Small intestine (tissue), 7 donors: ENCODE measurements around the gene DEF6. TPM values are rescaled to one million over a fixed set of nuclear protein-coding genes. Genes with fewer than 3 reads are reported as not detected.
"Not testable (repeated sequence)": the region's sequence is repeated elsewhere in the genome, so short reads cannot be mapped to it uniquely, and the experiment has no call there.

Experiments
- DNase-seq, 2 donors: peaks; one replicate each; pipeline versions ENCODE4 v3.0.0 to v3.0.0-alpha.2; 2013
- FAIRE-seq: peaks from 2 replicates; lab custom pipeline; 2012; peaks lifted over from hg19 to GRCh38; lab: Jason Lieb, UNC
- H3K27ac ChIP-seq, 3 donors: one replicate each; pipeline ENCODE4 v1.5.1; 2013; ENCODE audit warnings: low read length in 2 of 3, mild to moderate bottlenecking in 2 of 3, control low read depth in 1 of 3, inconsistent platforms in 1 of 3, low read depth in 1 of 3, moderate library complexity in 1 of 3
- H3K27me3 ChIP-seq, 3 donors: one replicate each; pipeline ENCODE4 v1.6.1; 2013; ENCODE audit warnings: low read length in 3 of 3, inconsistent platforms in 1 of 3; ENCODE audit not compliant: control insufficient read depth in 3 of 3, insufficient read depth in 3 of 3
- H3K36me3 ChIP-seq, 3 donors: one replicate each; pipeline ENCODE4 v1.6.1; 2013; ENCODE audit warnings: low read length in 3 of 3, inconsistent platforms in 1 of 3, low read depth in 1 of 3, mild to moderate bottlenecking in 1 of 3, moderate library complexity in 1 of 3; ENCODE audit not compliant: control insufficient read depth in 3 of 3, insufficient read depth in 2 of 3
- H3K4me1 ChIP-seq, 3 donors: one replicate each; pipeline ENCODE4 v1.6.1; 2013; ENCODE audit warnings: low read length in 2 of 3, inconsistent platforms in 1 of 3, low read depth in 1 of 3, mild to moderate bottlenecking in 1 of 3, moderate library complexity in 1 of 3; ENCODE audit not compliant: control insufficient read depth in 3 of 3, insufficient read depth in 2 of 3
- H3K4me3 ChIP-seq, 3 donors: one replicate each; pipeline ENCODE4 v1.5.1; 2013; ENCODE audit warnings: low read length in 3 of 3, control low read depth in 1 of 3, inconsistent platforms in 1 of 3, low read depth in 1 of 3, mild to moderate bottlenecking in 1 of 3, moderate library complexity in 1 of 3
- H3K9me3 ChIP-seq, 2 donors: one replicate each; pipeline ENCODE4 v1.6.1; 2013; ENCODE audit warnings: low read depth in 1 of 2, low read length in 1 of 2; ENCODE audit not compliant: control insufficient read depth in 2 of 2, insufficient read depth in 1 of 2
- WGBS, 3 donors: extraction: QIAGEN DNeasy Blood & Tissue Kit; methylation state at CpG; one replicate each; pipeline ENCODE4 v1.1.7; 2013; 5-methylcytosine and 5-hydroxymethylcytosine counted together
- polyA plus RNA-seq, 4 donors: library from polyadenylated mRNA; stranded (reverse) in 3 of 4; unstranded in 1 of 4; fragments of 200-250 nt in 3 of 4; fragments of 120-200 nt in 1 of 4; gene quantifications; one replicate each; pipeline versions ENCODE4 v1.2.1 to v1.2.3, GENCODE V29; 2013
- donor health status: healthy with polysubstance abuse.
- donor health status: control.
- donor health status: control.
- donor health status: Bipolar disorder and iron deficiency.
- donor health status: healthy.

Gene DEF6
- polyA plus RNA-seq, 4 donors, result 4.7 to 16.2 (median 12.3) TPM

DNA sequence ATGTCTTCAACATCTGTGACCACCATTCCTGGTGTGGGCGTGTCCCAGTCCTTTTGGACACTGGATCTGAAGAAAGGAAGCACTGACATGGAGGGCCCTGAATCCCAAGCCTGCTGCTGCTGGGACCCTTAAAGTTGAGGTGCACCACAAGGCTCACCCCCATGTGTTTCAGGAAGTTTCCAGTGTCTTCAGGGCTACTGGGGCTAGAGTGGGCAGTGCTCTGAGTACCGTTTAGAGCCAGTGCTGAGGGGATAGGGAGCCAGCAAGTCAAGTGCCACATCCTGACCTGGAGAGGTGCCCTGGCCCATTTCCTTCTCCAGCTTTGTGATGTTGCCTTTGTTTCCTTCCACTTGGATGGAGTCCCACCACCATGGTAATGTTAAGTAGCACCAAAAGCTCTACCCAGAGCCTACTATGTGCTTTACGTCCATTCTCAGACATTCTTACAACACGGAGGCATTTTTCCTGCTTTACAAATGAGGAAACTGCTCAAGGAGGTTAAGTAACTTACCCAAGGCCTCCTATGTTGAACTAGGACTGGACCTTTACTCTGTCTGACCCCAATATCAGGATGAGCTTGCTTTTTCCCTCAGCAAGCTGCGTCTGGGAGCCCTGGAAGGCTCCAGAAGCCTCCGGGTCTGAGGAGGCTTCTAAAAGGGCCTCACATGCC lies 552 bp upstream of the DEF6 start:
- Histone ChIP-seq H3K27me3 (no peaks in the 10 kb centered on the region), H3K4me3 (no peak overlapping the region), H3K27ac (peak overlapping the region in 1 of 3 donors; percentile 3), H3K36me3 (peaks cover 0 to 48% (median 7%) of the 10 kb centered on the region in 3 donors), H3K9me3 (no peaks in the 10 kb centered on the region), H3K4me1 (peaks cover 0 to 23% (median 0%) of the 10 kb centered on the region in 3 donors)
- no peak for FAIRE-seq
- 54 to 59% (median 56%) methylated on average over 6 of the region's 6 CpGs for WGBS, 3 donors
- DNase-seq, result no peak

DNA sequence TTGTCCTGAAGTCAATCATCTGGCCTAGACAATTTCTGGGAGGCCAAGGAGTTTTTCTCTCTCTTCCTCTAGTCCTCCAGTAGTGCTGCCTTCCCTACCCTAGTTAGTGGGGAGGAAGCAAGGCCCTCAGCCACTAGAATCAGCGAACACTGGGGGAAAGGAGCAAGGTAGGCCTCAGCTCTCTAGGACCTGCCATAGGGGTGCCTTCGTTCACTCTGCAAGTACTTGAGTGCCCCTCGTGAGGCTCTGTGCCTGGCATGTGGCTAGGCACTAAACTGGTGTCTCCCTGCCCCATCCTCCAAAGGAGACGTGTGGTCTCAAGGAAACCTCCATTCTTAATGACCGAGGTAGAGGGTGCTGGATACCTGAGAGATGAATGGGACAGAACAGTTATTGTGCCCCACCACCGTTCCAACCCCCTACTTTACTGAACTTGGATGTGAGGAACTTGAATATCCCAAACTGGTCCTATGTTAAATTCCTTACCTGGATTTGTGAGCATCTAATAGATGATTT lies 1.1 kb downstream of the DEF6 start:
- peak overlapping the region; percentile 43 to 55 (median 45) for H3K4me3 ChIP-seq
- 74 to 85% (median 82%) methylated on average over 6 of the region's 6 CpGs for WGBS, 3 donors
- peaks cover 0 to 32% (median under 1%) of the 10 kb centered on the region in 3 donors for H3K36me3 ChIP-seq
- H3K27me3 ChIP-seq, result no peaks in the 10 kb centered on the region
- DNase-seq (peak in 1 of 2 donors; percentile 15), FAIRE-seq (no peak)
- H3K9me3 ChIP-seq, result no peaks in the 10 kb centered on the region
- H3K27ac ChIP-seq, result peak overlapping the region in 2 of 3 donors; percentile 57 to 79
- H3K4me1 ChIP-seq, result peaks cover 0 to 39% (median 4%) of the 10 kb centered on the region in 3 donors

DNA sequence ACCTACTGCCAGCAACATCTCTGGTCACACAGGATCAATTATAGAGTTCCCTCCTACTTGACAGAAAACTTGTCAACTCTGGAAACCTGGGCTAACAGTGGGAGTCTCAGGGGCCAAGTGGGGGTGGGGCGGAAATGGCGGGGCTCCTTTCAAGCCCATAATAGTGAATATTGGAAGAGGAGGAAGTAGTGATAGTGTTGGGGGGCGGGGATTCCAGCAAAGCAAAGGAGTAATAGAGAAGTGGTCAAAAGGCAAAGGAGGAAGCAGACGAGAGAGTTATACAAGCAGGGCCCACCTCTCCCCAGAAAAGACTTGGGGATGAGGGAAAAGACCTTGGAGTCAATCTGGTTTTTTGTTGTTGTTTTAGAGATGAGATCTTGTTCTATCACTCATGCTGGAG lies 2.1 kb downstream of the DEF6 start:
- H3K36me3 ChIP-seq, result peaks cover 0 to 30% (median 0%) of the 10 kb centered on the region in 3 donors
- H3K9me3 ChIP-seq, result no peaks in the 10 kb centered on the region
- H3K4me3 ChIP-seq, result no peak overlapping the region
- DNase-seq, result peak; percentile 19 to 37
- whole genome bisulfite sequencing, 3 donors, result 58 to 65% (median 64%) methylated on average over 4 of the region's 4 CpGs
- peaks cover 0 to 44% (median 8%) of the 10 kb centered on the region in 3 donors for H3K4me1 ChIP-seq
- no peak for FAIRE-seq
- no peaks in the 10 kb centered on the region for H3K27me3 ChIP-seq
- H3K27ac ChIP-seq, result peak overlapping the region in 1 of 3 donors; percentile 57

DNA sequence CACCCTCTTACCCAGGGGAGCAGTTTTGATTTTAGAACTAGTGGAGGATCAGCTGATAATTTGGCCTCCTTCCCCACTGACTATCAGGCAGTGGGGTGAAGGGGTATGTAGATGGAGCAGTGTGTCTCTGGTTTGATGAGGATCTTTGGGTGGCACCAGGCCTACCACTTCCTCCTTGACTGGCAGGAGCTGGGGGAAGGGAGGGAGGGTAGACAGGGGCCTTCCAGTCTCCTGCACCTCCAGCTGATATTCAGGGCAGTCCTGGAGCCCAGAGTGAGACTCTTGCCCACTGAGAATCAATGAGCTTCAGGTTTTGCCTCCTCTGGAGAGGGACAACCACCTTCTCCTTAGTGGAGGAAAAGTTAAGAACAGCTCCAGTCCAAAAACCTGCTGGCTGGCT lies 3.2 kb downstream of the DEF6 start:
- Histone ChIP-seq H3K9me3 (no peaks in the 10 kb centered on the region), H3K4me3 (no peak overlapping the region), H3K27ac (peak overlapping the region in 2 of 3 donors; percentile 17 to 60), H3K4me1 (peaks cover 0 to 44% (median 8%) of the 10 kb centered on the region in 3 donors), H3K36me3 (peaks cover 0 to 19% (median 0%) of the 10 kb centered on the region in 3 donors), H3K27me3 (no peaks in the 10 kb centered on the region)
- DNase-seq (no peak), FAIRE-seq (no peak)

DNA sequence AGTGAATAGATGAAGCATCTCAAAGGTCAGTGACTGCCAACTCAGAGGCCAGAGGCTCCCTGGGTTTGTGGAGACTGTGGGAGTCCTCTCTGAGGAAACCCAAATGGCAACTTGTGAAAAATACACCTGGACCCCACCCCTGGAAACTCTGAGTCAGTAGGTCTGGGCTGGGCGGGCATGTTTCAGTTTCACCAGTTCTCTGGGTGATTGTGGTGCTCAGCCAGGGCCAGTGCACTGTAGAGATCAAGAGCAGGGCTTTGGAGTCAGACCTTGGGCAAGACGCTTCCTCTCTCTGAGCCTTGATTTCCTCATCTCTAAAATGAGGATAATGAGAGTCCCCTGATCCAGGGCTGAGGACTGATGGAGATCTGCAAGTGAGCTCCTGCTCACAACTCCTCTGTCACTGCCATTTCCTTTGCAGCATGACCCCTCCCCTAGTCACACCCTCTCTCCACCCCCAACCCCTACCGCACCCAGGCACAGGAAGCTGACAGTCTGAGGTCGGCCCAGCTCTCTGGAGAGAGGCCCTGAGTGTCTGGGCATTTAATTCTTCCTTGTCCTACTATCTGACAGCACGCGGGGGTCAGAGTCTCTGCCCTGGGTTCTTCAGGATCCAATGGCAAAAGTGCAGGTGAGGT lies 5.1 kb downstream of the DEF6 start:
- Histone ChIP-seq H3K4me1 (peaks cover 0 to 38% (median 8%) of the 10 kb centered on the region in 3 donors), H3K36me3 (peaks cover 0 to 8% (median 0%) of the 10 kb centered on the region in 3 donors), H3K9me3 (no peaks in the 10 kb centered on the region), H3K27ac (peak overlapping the region; percentile 34 to 81 (median 56)), H3K4me3 (peak overlapping the region in 1 of 3 donors; percentile 14), H3K27me3 (no peaks in the 10 kb centered on the region)
- DNase-seq, result peak; percentile 83 to 86
- FAIRE-seq, result no peak
- WGBS, 3 donors, result 10 to 21% (median 18%) methylated on average over 6 of the region's 6 CpGs

DNA sequence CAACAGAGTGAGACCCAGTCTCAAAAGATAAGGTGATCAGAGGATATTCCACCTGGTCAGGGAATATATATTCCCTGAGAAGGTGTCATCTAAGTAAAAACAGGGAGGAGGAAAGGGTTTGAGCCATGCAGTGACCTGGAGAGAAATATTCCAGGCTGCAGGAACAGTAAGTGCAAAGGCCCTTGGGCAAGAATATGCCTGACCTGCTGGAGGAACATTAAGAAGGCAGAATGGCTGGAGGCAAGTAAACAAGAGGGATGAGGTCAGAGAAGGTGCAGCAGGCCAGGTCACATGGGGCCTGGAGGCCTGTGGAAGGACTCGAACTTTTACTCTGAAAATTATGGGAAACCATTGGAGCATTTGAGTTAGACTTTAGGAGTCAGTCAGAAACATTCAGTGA lies 6.7 kb downstream of the DEF6 start:
- Histone ChIP-seq H3K4me3 (no peak overlapping the region), H3K9me3 (no peaks in the 10 kb centered on the region), H3K4me1 (peaks cover 0 to 27% (median 8%) of the 10 kb centered on the region in 3 donors), H3K27me3 (no peaks in the 10 kb centered on the region), H3K27ac (peak overlapping the region in 1 of 3 donors; percentile 26), H3K36me3 (peaks cover 0 to 7% (median 0%) of the 10 kb centered on the region in 3 donors)
- WGBS, 3 donors, result 78 to 86% (median 80%) methylated on average over 1 of the region's 1 CpG
- DNase-seq (no peak), FAIRE-seq (no peak)

DNA sequence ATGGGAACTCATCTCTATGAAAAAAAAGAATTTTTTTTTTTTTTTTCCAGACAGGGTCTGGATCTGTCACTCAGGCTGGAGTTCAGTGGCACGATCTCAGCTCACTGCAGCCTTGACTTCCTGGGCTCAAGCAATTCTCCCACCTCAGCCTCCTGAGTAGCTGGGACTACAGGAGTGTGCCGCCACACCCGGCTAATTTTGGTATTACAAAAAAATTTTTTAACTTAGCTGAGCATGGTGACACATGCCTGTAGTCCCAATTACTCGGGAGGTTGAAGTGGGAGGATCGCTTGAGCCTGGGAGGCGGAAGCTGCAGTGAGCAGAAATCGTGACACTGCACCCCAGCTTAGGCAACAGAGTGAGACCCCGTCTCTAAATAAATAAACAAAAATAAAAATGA lies 7.5 kb downstream of the DEF6 start:
- H3K27ac ChIP-seq, result no peak overlapping the region
- WGBS, 3 donors, result 86 to 92% (median 89%) methylated on average over 8 of the region's 8 CpGs
- H3K4me3 ChIP-seq, result no peak overlapping the region
- H3K36me3 ChIP-seq, result peaks cover 0 to 10% (median 0%) of the 10 kb centered on the region in 3 donors
- DNase-seq, result no peak
- no peak for FAIRE-seq
- no peaks in the 10 kb centered on the region for H3K9me3 ChIP-seq
- no peaks in the 10 kb centered on the region for H3K27me3 ChIP-seq
- H3K4me1 ChIP-seq, result peaks cover 0 to 21% (median 8%) of the 10 kb centered on the region in 3 donors

DNA sequence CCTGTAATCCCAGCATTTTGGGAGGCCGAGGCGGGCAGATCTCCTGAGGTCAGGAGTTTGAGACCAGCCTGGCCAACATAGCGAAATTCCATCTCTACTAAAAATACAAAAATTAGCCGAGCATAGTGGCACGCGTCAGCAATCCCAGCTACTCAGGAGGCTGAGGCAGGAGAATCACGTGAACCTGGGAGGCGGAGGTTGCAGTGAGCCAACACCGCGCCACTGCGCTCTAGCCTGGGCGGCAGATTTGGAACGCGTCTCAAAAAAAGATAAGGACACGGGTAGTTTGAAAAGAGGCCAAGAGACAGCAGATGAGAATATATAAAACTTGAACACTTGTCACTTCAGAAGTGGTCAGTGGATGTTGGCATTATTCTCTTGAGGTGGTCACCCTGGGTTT lies 9.5 kb downstream of the DEF6 start:
- 91 to 93% (median 93%) methylated on average over 15 of the region's 15 CpGs for WGBS, 3 donors
- not testable (repeated sequence) for FAIRE-seq

More for the DNA sequence above, 9.5 kb downstream of the DEF6 start:
- H3K36me3 ChIP-seq, result peaks cover 0 to 18% (median 0%) of the 10 kb centered on the region in 3 donors
- peaks cover 0 to 20% (median 8%) of the 10 kb centered on the region in 3 donors for H3K4me1 ChIP-seq
- H3K27ac ChIP-seq, DNase-seq, H3K9me3 ChIP-seq, H3K4me3 ChIP-seq, H3K27me3 ChIP-seq: not testable (repeated sequence)
